GM18519 (cell line): ENCODE results near the gene ZKSCAN1.

Experiments
- ATAC-seq: cut with Tn5 transposase; IDR thresholded peaks from one replicate; pipeline ENCODE4 v1.9.1; 2021; ENCODE audit warnings: mild to moderate bottlenecking, moderate library complexity; ENCODE audit not compliant: unreplicated experiment, low FRiP score

The ZKSCAN1 gene

GRCh38 chr7:100033526-100033925, 18.1 kb downstream of the ZKSCAN1 start:
- ATAC-seq, result no peak

- no peak for ATAC-seq
These were observed 19.6 kb downstream of the ZKSCAN1 start for GRCh38 chr7:100034871-100035510.

- ATAC-seq, result no peak
These were observed 20.5 kb downstream of the ZKSCAN1 start for GRCh38 chr7:100035876-100036275.

- ATAC-seq, result no peak
These were observed 22.9 kb downstream of the ZKSCAN1 start for GRCh38 chr7:100038326-100038725.

GRCh38 chr7:100040575-100040974, 25.2 kb downstream of the ZKSCAN1 start:
- no peak for ATAC-seq

GRCh38 chr7:100044718-100045117, 29.3 kb downstream of the ZKSCAN1 start:
- ATAC-seq, result no peak

- no peak for ATAC-seq
These were observed 33.3 kb downstream of the ZKSCAN1 start for GRCh38 chr7:100048680-100049079.

GRCh38 chr7:100049441-100050291, 34.3 kb downstream of the ZKSCAN1 start, which contains the start of gene ZSCAN21:
Gene ZSCAN21, plus strand, starts transcription at chr7:100049774. Its CDS starts 7,233 bp downstream, at chr7:100057007.
- no peak for ATAC-seq

- ATAC-seq, result no peak
These were observed 36.2 kb downstream of the ZKSCAN1 start for GRCh38 chr7:100051611-100052010.

- no peak for ATAC-seq
These were observed 37.8 kb downstream of the ZKSCAN1 start for GRCh38 chr7:100053215-100053614.

GRCh38 chr7:100057006-100057405, 41.6 kb downstream of the ZKSCAN1 start:
- no peak for ATAC-seq

GRCh38 chr7:100059251-100059739, 43.9 kb downstream of the ZKSCAN1 start:
- no peak for ATAC-seq

GRCh38 chr7:100061518-100062193, 46.3 kb downstream of the ZKSCAN1 start:
- ATAC-seq, result no peak

GRCh38 chr7:100063376-100063775, 48.0 kb downstream of the ZKSCAN1 start:
- ATAC-seq, result no peak

GRCh38 chr7:100064162-100064561, 48.8 kb downstream of the ZKSCAN1 start:
- ATAC-seq, result no peak

GRCh38 chr7:100065452-100066186, 50.2 kb downstream of the ZKSCAN1 start:
- ATAC-seq, result no peak

- no peak for ATAC-seq
These were observed 51.6 kb downstream of the ZKSCAN1 start for GRCh38 chr7:100066953-100067352.

- no peak for ATAC-seq
These were observed 54.6 kb downstream of the ZKSCAN1 start for GRCh38 chr7:100069991-100070390.

GRCh38 chr7:100071018-100071723, 55.8 kb downstream of the ZKSCAN1 start:
- ATAC-seq, result no peak

- ATAC-seq, result no peak
These were observed 57.1 kb downstream of the ZKSCAN1 start for GRCh38 chr7:100072462-100072861.
